GM21360 (cell line): ENCODE measurements around the gene CSNK1G2.

Experiments
- ATAC-seq: cut with Tn5 transposase; IDR thresholded peaks from one replicate; pipeline ENCODE4 v1.9.1; 2021; ENCODE audit warnings: mild to moderate bottlenecking, moderate library complexity; ENCODE audit not compliant: unreplicated experiment

Gene CSNK1G2

DNA sequence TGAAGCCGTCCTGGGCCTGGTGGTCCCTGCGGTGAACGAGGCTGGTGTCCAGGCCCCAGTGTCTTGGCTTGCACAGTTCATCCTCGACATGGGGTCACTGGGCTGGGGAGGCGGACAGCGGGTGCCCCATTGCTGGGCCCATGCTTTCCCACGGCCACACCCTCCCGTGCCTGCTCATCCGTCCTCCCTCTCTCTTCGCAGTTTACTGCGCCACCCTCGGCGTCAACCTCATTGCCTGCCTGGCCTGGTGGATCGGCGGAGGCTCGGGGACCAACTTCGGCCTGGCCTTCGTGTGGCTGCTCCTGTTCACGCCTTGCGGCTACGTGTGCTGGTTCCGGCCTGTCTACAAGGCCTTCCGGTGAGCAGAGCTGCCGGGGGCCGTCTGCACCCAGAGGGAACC, 23.0 kb upstream of the CSNK1G2 start:
- no peak for ATAC-seq

DNA sequence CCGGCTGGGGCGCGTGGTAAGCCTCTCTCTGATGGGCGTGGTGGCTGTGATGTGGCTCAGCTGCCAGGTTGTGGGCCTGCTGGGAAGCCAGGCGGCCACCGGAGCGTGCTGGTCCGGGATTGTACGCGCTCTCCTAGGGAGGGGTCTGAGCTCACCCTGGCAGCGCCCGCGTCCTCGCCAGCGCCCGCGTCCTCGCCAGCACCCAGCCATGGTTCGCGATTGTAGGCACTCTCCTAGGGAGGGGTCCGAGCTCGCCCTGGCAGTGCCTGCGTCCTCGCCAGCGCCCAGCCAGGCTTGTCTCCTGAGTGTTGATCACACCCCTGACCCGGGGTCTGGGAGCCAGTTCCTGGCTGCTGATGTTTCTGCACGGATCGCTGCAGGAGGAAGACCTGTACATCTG, 22.0 kb upstream of the CSNK1G2 start:
- ATAC-seq: no peak

GRCh38 chr19:1920644-1921043, 20.3 kb upstream of the CSNK1G2 start:
- no peak for ATAC-seq

- ATAC-seq: no peak
Observed at GRCh38 chr19:1921326-1921725, 19.6 kb upstream of the CSNK1G2 start.

GRCh38 chr19:1921825-1922224, 19.1 kb upstream of the CSNK1G2 start:
- no peak for ATAC-seq

DNA sequence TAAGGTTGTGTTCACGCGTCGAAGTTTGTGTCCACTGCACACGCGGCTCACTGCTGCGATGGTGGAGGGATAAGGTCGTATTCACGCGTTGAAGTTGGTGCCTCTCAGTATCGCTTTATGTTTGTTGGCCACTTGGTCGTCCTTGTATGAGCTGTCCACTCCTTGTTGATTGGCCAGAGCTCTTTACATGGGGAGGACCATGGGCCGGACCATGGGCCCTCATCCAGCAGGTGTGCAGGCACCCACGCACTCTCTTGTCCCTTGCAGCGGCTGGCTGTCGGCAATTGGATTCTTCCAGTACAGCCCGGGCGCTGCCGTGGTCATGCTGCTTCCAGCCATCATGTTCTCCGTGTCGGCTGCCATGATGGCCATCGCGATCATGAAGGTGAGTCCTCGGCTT, 18.2 kb upstream of the CSNK1G2 start:
- no peak for ATAC-seq

- no peak for ATAC-seq
Observed at GRCh38 chr19:1923319-1923718, 17.7 kb upstream of the CSNK1G2 start.

DNA sequence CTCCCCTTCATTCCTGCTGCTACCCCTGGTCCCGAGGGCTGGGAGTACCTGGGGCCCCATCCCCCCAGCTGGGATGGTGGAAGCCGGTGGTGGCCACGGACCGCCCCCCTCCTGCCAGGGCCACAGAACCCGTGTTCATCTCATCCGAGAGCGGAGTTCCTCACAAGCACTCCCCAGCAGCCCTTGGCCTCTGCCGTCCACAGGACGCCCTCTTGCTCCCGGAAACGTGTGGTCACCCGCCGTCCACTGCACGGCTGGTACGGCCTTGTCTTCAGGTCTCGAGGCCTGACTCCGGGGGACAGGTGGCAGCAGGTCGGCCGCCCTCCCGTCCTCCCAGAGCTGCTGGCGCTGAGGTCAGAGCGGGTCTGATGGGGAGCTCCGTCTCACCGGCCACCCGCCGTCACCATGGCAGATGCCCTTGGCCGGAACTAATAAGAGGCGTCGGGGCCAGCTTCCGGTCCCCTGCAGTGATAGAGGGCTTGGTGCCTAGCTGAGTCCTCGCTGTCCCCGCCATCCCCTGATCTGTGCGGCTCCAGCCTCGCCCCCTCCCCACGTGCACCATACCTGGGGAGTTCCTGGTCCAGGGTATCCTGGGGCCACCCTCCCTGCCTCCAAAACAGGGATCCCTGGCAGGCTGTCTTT, 16.5 kb upstream of the CSNK1G2 start:
- ATAC-seq: no peak

DNA sequence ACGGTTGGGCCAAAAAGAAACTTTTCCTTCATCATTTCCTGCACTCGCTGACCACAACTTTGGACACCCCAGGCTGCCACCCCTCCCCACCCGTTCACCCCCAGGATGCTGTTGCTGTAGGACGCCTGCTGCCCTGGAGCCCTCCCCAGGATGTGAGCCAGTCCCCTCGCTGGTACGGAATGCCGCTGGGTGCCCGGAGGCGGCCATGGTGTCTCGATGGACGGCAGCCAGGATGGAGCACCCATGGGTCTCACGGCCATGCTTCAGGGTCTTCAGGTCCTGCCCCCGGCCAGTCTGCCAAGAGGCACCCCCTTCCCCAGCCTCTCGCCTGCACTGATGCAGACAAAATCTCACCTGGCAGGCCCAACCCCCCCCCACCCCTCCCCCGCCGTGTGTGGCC, 15.4 kb upstream of the CSNK1G2 start:
- no peak for ATAC-seq

DNA sequence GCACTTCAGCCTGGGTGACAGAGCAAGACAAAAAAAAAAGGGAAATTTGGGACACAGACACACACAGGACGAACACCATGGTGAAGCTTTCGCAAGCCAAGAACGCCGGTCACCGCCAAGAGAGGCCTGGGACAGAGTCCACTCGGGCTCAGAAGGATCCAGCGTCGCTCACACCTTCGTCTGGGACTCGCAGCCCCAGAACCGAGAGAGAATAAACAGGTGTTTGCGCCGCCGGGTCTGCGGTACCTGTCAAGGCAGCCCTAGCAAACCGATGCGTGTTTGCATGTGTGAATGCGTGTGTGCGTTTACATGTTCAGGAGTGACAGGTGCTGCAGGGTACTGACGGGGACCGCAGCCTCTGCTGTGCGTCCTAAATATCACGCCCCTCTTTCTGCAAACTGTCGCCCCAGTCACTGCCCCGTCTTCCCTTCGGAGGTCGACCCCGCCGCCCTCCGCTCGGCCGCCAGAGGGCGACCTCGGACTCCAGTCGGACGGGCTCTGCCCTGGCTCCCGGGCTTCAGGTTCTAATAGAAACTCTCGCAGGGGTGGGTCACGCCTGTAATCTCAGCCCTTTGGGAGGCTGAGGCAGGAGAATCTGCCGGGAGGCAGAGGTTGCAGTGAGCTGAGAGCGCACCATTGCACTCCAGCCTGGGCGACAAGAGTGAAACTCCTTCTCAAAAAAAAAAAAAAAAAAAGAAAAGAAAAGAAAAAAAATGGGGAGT, 11.8 kb upstream of the CSNK1G2 start:
- ATAC-seq: no peak

GRCh38 chr19:1931445-1931844, 9.5 kb upstream of the CSNK1G2 start:
- no peak for ATAC-seq

- ATAC-seq: no peak
Observed at GRCh38 chr19:1932395-1932794, 8.6 kb upstream of the CSNK1G2 start.

GRCh38 chr19:1933244-1933643, 7.7 kb upstream of the CSNK1G2 start:
- ATAC-seq: no peak

DNA sequence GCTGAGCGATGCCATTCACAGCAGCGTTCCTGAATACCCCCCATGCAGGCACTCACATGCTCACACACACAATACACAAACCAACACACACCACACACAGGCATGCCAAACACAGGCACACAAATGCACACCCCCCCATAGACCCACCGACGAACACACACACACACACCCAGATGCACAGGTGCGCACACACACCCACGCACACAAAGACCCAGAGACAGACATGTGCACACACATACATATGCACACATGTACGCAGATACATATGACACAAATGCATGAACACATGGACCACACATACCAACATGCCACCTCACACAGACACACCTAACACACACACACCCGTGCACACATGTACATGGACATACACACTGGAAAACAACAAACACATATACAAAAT, 7.0 kb upstream of the CSNK1G2 start:
- ATAC-seq: no peak

DNA sequence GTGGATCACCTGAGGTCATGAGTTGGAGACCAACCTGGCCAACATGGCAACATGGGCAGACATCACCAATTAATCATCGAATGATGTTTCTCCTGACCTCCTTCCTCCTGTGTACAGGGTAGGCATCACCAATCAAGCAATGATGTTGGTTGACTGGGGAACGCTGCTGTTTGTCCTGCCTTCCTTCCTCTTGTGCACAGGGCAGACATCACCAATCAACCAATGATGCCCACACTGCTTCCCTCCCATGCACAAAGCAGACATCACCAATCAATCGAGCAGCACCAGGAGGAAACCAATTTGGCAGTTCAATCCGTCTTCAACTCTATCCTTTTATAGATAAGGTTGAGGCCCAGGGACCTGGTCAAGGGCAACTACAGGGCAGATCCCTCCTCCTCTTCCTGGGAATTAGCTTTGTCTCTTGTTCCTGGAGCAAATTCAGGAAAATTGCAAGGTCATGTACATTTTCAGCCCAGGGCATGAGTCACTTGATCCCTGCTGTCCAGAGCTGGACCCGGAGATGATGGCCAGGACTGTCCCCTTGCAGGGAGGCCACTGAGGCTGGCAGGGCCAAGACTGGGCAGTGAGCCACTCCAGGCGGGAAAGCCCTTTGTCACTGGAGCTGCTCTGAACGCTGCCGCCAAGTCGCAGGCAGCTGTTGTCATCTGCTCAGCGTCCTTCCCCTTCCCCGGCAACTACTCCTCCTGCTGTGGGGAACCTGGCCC, 5.3 kb upstream of the CSNK1G2 start:
- no peak for ATAC-seq

- no peak for ATAC-seq
Observed at GRCh38 chr19:1936430-1936829, 4.5 kb upstream of the CSNK1G2 start.

DNA sequence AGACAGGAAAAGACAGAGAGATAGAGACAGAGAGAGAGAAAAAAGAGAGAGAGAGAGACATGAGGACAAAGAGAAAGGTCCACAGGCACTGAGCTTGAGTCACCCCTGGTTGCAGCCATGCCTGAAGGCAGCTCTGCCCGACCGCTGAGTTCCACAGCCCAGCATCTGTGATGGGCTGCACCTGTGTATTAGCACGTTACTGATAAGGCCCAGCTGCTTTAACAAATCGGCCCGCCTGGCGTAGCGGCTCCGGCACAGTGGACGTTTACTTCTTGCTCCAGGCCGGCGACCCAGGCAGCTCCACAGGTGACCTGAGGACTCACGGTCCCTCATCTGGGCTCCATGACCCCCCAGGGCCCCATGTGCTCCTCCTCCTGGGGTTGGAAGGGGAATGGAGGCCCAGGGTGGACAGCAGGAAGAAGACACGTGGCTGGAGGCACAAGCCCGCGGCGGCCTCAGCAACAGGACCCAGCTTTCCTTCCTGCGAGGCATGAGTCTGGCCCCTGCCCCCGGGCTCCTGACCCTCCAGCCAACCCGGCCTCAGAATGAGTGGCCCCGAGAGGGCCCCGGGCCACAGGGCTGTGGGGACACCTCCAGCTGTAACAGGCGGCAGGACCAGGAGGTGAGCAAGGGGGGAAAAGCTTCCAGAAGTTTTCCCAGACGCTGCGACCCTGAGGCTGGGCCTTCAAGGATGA, 3.9 kb upstream of the CSNK1G2 start:
- ATAC-seq: no peak

GRCh38 chr19:1938071-1938470, 2.9 kb upstream of the CSNK1G2 start:
- ATAC-seq: no peak

DNA sequence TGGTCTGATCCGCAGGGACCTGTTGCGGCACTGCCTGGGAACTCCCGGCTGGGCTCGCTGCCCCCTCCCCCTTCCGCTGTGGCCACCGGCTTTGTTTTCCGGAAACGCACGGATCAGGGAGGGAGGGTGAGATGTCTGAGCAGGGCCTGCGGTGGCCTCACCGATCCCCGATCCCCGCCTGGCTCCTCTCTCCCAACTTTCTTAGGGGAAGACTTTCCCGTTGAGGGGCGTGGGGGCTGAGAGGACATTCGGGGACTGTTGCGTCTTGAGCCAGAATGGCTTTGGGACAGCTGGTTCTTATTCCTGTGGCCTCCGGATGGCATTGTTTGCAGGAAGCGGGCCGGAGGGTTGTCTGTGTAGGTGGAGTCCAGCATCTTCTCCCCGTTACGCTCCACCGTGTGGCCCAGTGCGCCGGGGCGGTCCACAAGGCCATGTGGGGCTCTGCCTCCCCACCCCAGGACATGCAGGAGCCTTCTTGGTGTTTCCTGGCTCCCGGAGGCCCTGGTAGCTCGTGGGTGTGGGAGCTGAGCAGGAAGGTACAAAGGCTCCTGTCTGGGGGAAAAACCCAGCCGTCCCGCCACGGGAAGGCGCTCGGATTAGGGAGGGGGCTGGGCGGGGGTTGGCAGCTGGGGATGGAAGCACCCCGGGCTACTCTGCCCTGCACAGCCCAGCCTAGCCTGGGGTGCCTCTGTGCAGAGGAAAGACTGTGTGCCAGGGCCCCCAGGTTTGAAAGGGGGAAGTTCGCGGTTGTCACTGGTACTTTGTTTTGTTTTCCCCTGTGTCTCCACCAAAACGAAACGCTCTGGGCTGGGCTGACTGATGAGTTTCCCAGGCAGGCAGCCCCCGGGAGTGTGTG, 1.3 kb downstream of the CSNK1G2 start:
- ATAC-seq: no peak

GRCh38 chr19:1942934-1943555, 2.1 kb downstream of the CSNK1G2 start:
- ATAC-seq: no peak
